Measurements from ENCODE around the gene TPMT.
A peak's percentile ranks its signal among the peaks of the same experiment; 100 is the strongest.
"Not testable (repeated sequence)": the region's sequence is repeated elsewhere in the genome, so short reads cannot be mapped to it uniquely, and the experiment has no call there.

Gene TPMT

DNA sequence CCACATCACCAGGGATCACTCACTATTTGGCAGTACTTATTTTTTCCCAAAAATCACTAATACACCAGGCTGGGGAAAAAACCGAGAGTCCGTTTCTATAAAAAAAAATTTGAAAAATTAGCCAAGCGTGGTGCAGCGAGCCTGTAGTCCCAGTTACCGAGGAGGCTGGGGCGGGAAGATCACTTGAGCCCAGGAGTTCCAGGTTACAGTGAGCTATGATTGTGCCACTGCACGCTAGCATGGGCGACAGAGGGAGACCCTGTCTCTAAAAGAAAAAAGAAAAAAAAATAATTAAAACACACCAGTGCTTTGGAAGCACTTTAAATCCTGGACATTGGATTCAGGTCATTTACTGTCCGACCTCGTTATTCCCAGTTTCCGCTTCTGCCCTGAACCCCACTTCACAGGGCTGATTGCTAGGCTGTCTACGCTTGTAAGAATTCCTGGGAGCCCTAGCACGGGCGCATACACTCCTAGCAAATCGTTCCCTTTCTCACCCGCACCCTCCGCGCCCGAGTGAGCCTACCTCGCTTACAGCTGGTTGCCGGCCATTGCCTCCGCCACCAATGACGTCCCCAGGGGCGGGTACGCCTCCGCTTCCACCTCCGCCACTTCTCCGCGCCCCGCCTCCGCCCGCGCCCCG lies at the start of gene TPMT:
TPMT (minus strand) TSS at position 571 of the 643 bp plus-strand sequence. CDS start 5,950 bp downstream, outside the sequence.
- peak; percentile 90 for DNase-seq

- no peak for DNase-seq
Measured at GRCh38 chr6:18203786-18204185, 48.9 kb upstream of the TPMT start.

DNA sequence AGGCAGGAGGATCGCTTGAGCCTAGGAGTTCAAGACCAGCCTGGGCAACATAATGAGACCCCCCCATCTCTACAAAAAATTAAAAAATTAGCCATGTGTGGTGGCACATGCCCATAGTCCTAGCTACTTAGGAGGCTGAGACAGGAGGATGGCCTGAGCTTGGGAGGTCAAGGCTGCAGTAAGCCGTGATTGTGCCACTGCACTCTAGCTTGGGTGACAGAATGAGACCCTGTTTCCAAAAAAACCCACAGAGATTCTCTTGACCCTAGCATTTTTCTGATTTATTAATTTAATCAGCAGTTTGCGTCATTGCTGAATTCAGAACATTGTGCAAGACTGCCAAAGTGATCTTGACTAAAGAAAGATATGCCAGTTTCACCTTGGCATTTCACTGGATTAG lies 37.1 kb upstream of the TPMT start:
- DNase-seq: no peak

DNA sequence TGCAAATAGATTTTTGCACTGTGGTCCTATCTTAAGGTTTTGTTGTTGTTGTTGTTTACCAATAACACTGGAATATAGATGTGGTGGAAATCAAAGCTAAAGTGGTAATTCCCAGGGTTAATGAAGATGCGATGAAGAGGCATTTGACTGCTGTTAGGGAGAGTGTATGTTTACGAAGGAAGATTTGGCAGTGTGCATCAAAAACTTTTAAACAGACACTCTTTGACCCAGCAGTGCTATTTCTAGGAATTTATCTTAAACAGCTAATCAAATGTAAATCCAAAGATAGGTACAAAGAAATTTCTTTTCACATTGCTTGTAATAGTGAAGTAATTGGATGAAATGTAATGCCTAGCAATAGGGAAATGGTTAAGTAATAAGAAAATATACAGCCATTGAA lies 34.3 kb upstream of the TPMT start:
- no peak for DNase-seq

DNA sequence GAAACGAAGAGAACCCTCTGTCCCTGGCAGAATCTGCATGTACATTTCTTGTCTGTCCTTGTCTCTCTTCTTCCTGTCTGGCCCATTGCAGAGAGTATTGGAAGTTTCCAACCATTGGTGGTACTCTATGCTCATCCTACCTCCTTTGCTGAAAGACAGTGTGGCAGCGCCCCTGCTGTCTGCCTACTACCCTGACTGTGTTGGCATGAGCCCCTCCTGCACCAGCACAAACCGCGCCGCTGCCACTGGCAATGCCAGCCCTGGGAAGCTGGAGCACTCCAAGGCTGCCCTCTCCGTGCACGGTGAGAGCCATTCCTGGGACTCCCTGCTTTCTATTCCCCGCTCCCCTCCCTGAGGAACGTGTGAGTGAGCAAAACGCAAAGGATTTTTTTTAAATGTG lies 32.8 kb upstream of the TPMT start:
- no peak for DNase-seq

DNA sequence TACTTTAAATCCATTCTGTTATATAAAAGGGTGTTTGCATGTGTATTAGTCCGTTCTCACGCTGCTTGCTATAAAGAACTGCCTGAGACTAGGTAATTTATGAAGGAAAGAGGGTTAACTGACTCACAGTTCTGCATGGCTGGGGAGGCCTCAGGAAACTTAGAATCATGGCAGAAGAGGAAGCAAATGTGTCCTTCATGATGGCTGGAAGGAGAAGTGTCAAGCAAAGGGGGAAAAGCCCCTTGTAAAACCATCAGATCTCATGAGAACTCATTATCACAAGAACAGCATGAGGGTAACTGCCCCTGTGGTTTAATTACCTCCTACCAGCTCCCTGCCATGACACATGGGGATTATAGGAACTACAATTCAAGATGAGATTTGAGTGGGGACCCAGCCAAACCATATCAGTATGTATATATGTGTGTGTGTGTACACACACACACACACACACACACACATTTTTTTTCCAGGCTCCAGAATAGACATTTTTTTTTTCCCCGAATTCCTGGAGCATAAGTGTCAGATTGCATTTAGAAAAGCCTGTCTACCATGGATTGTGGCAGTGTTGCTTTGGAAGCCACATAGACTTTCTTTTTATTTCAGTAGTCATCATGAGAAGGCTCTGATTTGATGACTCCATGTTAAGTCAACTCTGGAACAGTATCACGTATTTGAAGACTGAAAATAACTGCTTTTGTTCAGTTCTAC lies 31.8 kb upstream of the TPMT start:
- DNase-seq: no peak

- no peak for DNase-seq
Measured at GRCh38 chr6:18186033-18186432, 31.2 kb upstream of the TPMT start.

DNA sequence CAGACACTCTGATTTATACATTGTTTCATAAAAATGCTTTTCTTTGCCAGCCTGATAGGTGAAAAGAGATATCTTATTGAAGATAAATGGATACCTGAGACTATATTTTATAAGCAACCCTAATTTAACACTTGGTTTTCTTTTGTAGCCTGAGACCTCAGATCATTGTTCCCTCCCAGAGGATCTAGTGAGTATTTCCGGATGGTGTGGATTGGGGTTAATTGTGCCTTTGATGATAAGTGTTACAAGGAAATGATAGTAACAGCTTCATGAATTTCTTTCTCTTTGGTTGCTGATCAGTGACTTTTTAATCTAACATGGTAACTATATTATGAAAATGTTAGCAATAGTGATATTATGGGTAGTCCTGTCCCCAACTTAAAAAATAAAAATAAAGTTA lies 30.7 kb upstream of the TPMT start:
- no peak for DNase-seq

DNA sequence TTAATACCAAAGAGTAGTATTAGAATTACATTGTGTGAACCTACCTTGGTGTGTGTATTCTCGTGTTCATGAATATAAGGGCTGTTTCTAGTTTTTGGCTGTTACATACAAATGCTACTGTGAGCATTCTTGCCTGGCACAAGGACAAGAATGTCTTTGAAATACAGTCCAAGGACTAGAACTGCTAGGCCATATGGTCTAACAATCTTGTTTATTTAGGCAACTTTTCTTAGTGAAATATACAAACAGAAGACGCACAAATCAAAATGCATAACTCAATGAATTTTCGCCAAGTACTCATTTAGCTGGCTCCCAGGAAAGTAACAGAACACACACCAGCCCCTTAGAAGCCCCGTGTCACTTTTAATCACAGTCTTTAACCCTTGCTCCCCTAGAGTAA lies 28.9 kb upstream of the TPMT start:
- no peak for DNase-seq

- DNase-seq: no peak
Measured at GRCh38 chr6:18182568-18182967, 27.7 kb upstream of the TPMT start.

- no peak for DNase-seq
Measured at GRCh38 chr6:18179770-18180356, 25.0 kb upstream of the TPMT start.

- no peak for DNase-seq
Measured at GRCh38 chr6:18178960-18179615, 24.2 kb upstream of the TPMT start.

- DNase-seq: no peak
Measured at GRCh38 chr6:18177286-18177965, 22.5 kb upstream of the TPMT start.

- DNase-seq: not testable (repeated sequence)
Measured at GRCh38 chr6:18176198-18176597, 21.3 kb upstream of the TPMT start.

DNA sequence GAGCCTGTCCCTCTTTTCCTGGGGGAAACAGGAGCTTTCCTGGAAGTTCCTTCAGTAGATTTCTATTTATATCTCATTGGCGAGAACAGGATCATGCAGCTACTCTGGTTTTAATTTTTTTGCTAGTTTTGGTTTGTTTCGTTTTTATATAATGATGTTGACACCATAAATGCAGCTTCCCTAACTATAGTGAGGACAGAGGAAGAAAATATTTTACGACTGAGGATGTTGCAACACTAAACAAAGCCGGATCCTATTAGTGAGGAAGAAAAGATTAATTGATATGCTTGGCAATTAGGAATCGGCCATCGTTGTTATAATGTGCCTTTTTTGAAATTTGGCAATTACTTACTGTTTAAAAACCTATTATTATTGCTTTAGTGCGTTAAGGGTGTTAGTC lies 17.0 kb upstream of the TPMT start:
- no peak for DNase-seq

DNA sequence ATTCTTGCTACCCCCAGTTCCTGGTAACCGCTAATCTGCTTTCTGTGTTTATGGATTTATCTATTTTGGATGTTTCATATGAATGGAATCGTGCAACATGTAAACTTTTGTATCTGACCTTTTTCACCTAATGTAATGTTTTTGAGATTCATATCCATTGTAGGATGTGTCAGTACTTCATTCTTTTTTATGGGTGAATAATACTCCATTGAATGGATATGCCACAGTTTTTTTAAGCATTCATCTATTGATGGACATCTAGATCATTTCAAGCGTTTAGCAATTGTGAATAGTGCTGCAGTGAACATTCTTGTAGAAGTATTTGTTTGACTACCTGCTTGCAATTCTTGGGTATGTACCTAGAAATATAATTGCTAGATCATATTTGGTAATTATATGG lies 13.4 kb upstream of the TPMT start:
- DNase-seq: no peak

DNA sequence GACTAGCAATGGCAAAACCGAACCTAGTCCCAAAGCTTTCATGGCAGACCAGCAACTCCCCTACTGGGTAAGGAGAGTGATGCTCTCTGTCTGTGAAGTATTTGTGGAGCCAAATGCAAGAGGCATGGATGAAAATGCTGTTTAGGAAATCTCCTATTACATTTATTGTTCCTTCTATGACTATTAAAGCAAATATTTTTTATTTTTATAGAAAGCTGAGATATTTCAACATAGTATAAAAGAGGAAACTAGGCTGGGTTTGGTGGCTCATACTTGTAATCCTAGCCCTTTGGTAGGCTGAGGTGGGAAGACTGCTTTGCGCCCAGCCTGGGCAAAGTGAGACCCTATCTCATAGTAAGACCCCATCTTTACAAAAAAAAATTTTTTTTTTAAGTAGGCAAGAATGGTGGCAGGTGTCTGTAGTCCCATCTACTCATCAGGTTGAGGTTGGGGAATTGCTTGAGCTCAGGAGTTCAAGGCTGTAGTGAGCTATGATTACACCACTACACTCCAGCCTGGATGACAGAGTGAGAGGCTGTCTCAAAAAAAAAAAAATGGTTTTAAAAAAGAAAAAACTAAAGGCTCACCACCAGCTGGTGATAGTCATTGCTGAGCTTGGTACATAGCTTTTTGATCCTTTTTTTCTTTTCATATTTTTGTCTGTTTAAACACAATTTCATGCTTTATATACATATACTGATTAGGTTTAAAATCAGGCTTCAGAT lies 11.6 kb upstream of the TPMT start:
- no peak for DNase-seq

GRCh38 chr6:18165751-18166150 lies 10.9 kb upstream of the TPMT start:
- DNase-seq: no peak

DNA sequence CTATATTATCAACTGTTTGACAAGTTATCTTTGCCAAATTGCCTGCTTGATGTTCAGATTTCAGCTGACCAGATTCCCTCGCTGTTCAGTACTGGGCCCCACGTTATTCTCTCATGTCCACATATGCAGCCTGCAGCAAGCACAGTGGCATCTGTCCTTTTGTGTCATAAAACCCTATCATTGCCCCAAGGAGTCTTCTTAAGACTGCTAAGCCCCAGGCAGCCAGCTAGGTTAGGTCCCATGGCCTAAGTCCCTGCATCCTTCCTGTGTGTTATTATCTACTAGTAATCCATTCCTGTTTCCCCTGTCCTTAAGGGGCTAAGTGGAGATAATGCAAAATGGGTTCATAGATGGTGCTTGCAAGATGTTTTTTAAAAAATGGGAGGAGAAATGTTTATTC lies 7.5 kb upstream of the TPMT start:
- no peak for DNase-seq

- DNase-seq: no peak
Measured at GRCh38 chr6:18161431-18161830, 6.6 kb upstream of the TPMT start.

DNA sequence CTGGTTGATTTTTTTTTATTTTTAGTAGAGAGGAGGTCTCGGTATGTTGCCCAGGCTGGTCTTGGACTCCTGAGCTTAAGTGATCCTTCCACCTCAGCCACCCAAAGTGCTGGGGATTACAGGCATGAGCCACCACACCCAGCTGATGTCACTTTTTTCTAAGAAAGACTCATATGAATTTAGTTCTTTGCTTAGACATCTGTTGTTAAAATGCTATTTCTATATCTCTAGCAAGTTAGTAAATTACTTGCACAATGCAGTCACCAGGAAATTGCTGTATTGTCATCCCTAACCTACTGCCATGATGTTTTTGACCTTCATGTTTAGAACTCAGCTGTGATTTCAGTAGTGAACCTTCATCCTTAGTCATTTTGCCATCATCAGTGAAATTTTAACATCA lies 6.0 kb upstream of the TPMT start:
- DNase-seq: no peak

- DNase-seq: peak; percentile 62
Measured at GRCh38 chr6:18155864-18156421, 1.1 kb upstream of the TPMT start.

Data from NCI-H1048 (cell line).